Measurements from ENCODE around the gene NECTIN1. TPM values are rescaled to one million over a fixed set of nuclear protein-coding genes. Genes with fewer than 3 reads are reported as not detected.

The NECTIN1 gene
- total RNA-seq, 2 experiments from 2014 or later, result 0.34 to 0.39 TPM

GRCh38 chr11:119705362-119705761 lies 23.6 kb downstream of the NECTIN1 start:
- Mint-ChIP-seq H3K4me1 (ENCODE audit: low read depth) (peaks cover 2% of the 10 kb centered on the region), H3K27ac (no peak overlapping the region), H3K4me3 (no peak overlapping the region), H3K36me3 (ENCODE audit: low read depth) (no peaks in the 10 kb centered on the region), H3K27me3 (ENCODE audit: low read depth) (peaks cover 18% of the 10 kb centered on the region), H3K9me3 (ENCODE audit: insufficient read depth) (no peaks in the 10 kb centered on the region)
- ATAC-seq (no peak), DNase-seq (no peak)
- CTCF ChIA-PET, result no interaction called here
- POLR2A ChIA-PET, result no interaction called here

DNA sequence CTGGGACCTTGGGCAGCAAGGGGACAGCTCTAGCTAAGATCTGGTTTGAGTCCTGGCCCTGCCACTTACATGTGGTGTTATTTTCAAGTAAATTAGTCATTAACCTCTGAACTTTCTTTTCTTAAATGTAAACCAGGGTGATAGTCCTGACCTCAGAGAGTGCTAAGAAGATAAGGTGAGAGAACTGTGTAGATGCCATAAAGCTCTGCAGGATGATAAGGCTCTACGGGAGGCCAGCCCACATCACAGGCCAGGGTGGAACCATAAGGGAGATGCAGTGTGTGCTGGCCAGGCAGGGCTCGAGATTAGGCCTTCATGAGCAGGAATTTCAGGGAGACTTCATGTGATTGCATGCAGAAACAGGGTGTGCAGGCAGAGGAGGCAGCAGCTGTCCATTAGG lies 24.2 kb downstream of the NECTIN1 start:
- ATAC-seq (no peak), DNase-seq (no peak)
- Mint-ChIP-seq H3K4me3 (no peak overlapping the region), H3K36me3 (ENCODE audit: low read depth) (no peaks in the 10 kb centered on the region), H3K27me3 (ENCODE audit: low read depth) (peaks cover 14% of the 10 kb centered on the region), H3K4me1 (ENCODE audit: low read depth) (peaks cover 2% of the 10 kb centered on the region), H3K9me3 (ENCODE audit: insufficient read depth) (no peaks in the 10 kb centered on the region), H3K27ac (no peak overlapping the region)
- CTCF ChIA-PET, result interaction anchor here (1.2 kb wide), 1 partner anchor 63 kb away, joined by 3 read pairs; no protein-coding TSS in a partner anchor
- POLR2A ChIA-PET, result no interaction called here

- no peak overlapping the region for H3K27ac Mint-ChIP-seq
- no peaks in the 10 kb centered on the region for H3K9me3 Mint-ChIP-seq (ENCODE audit: insufficient read depth)
- H3K36me3 Mint-ChIP-seq (ENCODE audit: low read depth), result no peaks in the 10 kb centered on the region
- H3K4me1 Mint-ChIP-seq (ENCODE audit: low read depth), result no peaks in the 10 kb centered on the region
- ChIA-PET POLR2A (no interaction called here), CTCF (interaction anchor here (1.2 kb wide), 1 partner anchor 28 kb away, joined by 3 read pairs; no protein-coding TSS in a partner anchor)
- DNase-seq, result no peak
- no peak overlapping the region for H3K4me3 Mint-ChIP-seq
- no peak for ATAC-seq
- no peaks in the 10 kb centered on the region for H3K27me3 Mint-ChIP-seq (ENCODE audit: low read depth)
Observed at GRCh38 chr11:119701591-119702549, 27.1 kb downstream of the NECTIN1 start.

DNA sequence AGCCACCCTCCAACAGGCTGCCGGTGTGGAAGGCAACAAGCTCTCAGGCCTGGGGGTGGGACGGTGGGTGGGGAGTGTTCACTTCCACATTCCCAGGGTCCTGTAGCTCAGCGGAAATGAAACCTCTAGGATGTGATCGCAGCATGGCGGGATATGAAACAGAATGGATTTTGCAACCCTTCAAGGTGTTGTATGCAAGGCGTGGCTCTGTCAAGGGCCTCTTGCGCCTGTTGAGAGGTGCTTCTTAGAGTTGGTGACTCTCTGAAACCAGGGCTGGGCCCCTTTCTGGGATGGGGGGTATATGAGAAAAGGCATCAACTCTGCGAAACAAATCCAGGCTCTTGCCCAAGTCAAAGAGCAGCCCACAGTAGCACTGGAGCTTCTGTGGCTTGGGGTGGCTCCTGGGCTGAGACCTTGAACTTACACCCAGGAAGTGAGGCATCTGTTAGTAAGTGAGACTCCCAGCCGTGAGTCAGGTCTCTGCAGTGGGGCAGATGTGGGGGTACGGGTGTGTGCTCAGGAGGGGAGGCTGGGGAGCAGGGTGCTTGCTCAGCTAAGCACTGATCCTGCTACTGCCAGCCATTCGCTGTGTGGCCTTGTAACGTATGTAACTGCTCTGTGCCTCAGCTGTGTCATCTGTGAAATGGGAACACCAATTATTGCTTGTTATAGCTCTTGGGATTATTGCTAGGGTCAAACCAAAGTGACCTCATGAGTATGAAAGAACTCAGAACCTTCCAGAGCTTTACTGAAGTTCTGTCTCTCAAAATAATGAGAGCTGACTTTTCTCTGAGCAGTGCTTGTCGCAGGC lies 28.3 kb downstream of the NECTIN1 start:
- Mint-ChIP-seq H3K4me1 (ENCODE audit: low read depth) (no peaks in the 10 kb centered on the region), H3K27ac (no peak overlapping the region), H3K4me3 (no peak overlapping the region), H3K9me3 (ENCODE audit: insufficient read depth) (no peaks in the 10 kb centered on the region), H3K36me3 (ENCODE audit: low read depth) (no peaks in the 10 kb centered on the region), H3K27me3 (ENCODE audit: low read depth) (no peaks in the 10 kb centered on the region)
- ChIA-PET CTCF (no interaction called here), POLR2A (no interaction called here)
- peak; percentile 28 for DNase-seq
- ATAC-seq, result no peak

GRCh38 chr11:119700030-119700429 lies 29.0 kb downstream of the NECTIN1 start:
- POLR2A ChIA-PET, result no interaction called here
- CTCF ChIA-PET, result no interaction called here
- Mint-ChIP-seq H3K9me3 (ENCODE audit: insufficient read depth) (no peaks in the 10 kb centered on the region), H3K4me1 (ENCODE audit: low read depth) (no peaks in the 10 kb centered on the region), H3K36me3 (ENCODE audit: low read depth) (no peaks in the 10 kb centered on the region), H3K27me3 (ENCODE audit: low read depth) (no peaks in the 10 kb centered on the region), H3K27ac (no peak overlapping the region), H3K4me3 (no peak overlapping the region)
- no peak for DNase-seq
- ATAC-seq, result no peak

DNA sequence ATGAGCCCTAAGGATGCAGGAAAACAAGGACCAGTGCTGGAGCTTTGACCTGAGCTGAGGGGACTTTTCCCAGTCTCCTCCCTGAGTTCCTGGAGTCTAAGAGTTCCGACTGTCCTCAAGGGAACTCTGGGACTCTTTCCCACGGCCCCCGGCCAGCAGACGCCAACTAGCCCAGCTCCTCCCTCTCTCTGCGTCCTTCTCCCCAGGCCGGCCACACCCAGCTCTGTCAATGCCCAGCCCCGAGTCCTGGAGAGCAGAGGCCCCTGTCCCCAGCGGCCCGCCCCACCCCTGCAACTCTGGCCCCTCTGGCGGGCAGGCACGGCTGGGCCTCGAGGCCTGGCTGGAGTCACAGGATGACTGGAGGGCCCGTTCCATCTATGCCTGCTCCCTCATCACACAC lies 29.8 kb downstream of the NECTIN1 start:
- Mint-ChIP-seq H3K36me3 (ENCODE audit: low read depth) (no peaks in the 10 kb centered on the region), H3K27ac (no peak overlapping the region), H3K4me3 (no peak overlapping the region), H3K4me1 (ENCODE audit: low read depth) (peaks cover under 1% of the 10 kb centered on the region), H3K27me3 (ENCODE audit: low read depth) (no peaks in the 10 kb centered on the region), H3K9me3 (ENCODE audit: insufficient read depth) (no peaks in the 10 kb centered on the region)
- DNase-seq (no peak), ATAC-seq (no peak)
- ChIA-PET POLR2A (no interaction called here), CTCF (interaction anchor here (1.1 kb wide), 1 partner anchor 30 kb away, joined by 4 read pairs; the partner anchor contains the start of gene NECTIN1)

DNA sequence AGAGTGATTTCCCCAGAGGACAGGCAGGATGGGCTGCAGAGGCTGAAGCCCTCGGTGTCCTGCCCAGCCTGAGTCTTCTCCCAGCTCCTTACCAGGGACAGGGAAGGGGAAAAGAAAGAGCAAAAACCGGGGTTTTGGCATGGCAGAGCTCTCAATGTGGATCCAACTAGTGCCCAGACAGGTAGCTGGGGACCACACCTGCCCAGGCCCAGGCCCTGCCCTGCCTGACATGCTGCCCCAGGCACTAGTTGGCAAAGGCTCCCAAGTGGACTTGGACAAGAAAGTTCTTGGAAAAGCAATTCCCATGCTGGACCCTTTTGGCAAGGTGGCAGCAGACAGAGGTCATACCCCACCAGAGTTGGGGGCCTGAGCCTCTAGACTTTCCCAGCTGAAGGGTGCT lies 31.1 kb downstream of the NECTIN1 start:
- POLR2A ChIA-PET, result no interaction called here
- DNase-seq, result no peak
- Mint-ChIP-seq H3K4me1 (ENCODE audit: low read depth) (peaks cover 13% of the 10 kb centered on the region), H3K27ac (no peak overlapping the region), H3K36me3 (ENCODE audit: low read depth) (no peaks in the 10 kb centered on the region), H3K27me3 (ENCODE audit: low read depth) (no peaks in the 10 kb centered on the region), H3K9me3 (ENCODE audit: insufficient read depth) (no peaks in the 10 kb centered on the region), H3K4me3 (no peak overlapping the region)
- no peak for ATAC-seq
- CTCF ChIA-PET, result no interaction called here

GRCh38 chr11:119697445-119697844 lies 31.6 kb downstream of the NECTIN1 start:
- Mint-ChIP-seq H3K9me3 (ENCODE audit: insufficient read depth) (no peaks in the 10 kb centered on the region), H3K27me3 (ENCODE audit: low read depth) (no peaks in the 10 kb centered on the region), H3K4me1 (ENCODE audit: low read depth) (peaks cover 13% of the 10 kb centered on the region), H3K4me3 (no peak overlapping the region), H3K27ac (no peak overlapping the region), H3K36me3 (ENCODE audit: low read depth) (no peaks in the 10 kb centered on the region)
- CTCF ChIA-PET, result no interaction called here
- POLR2A ChIA-PET, result no interaction called here
- no peak for DNase-seq
- no peak for ATAC-seq

DNA sequence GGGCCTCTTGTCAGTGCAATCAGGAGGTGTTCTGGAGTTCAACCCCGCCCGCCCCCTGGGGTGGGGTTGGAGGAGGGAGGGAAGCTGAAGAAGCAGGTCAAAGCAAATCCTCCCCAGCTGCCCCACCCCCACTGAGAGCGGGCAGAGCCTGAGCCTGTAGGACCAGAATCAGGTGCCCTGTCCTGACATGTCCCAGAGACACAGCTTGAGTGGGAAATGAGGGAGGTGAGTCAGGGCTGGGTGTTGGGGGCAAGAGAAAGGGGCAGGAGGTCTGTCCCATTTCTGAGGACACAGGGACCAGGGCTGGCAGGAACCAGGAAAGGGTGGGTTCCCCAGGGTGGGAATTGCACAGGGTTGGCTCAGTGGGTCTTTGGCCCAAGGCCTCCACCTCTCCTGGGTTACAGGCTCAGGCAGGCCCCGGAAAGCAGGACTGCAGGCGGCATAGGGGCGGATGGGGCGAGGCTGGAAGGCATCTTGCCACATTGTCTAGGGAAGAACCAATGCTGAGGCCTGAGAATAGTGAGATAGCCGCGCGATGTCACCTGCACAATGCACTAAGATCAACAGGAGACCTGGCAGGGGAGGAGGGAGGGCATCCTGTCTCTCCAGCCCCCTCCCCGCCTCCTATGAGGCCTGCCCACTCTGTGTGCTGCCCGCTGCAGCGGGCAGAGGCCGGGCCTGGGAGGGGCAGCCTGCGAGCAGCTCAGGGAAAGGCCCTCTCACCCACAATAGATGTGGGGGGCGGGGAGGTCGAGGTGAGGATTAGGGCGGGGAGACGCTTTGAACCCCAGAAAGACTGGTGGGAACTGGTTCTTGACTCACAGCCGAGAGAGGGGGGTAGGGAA lies 32.4 kb downstream of the NECTIN1 start:
- H3K36me3 Mint-ChIP-seq (ENCODE audit: low read depth), result no peaks in the 10 kb centered on the region
- H3K4me3 Mint-ChIP-seq, result no peak overlapping the region
- H3K4me1 Mint-ChIP-seq (ENCODE audit: low read depth), result peaks cover 20% of the 10 kb centered on the region
- H3K27me3 Mint-ChIP-seq (ENCODE audit: low read depth), result peaks cover 4% of the 10 kb centered on the region
- CTCF ChIA-PET, result interaction anchor here (7.9 kb wide), 1 partner anchor 33 kb away, joined by 41 read pairs; the partner anchor contains the start of gene NECTIN1
- no peak overlapping the region for H3K27ac Mint-ChIP-seq
- DNase-seq (no peak), ATAC-seq (no peak)
- no peaks in the 10 kb centered on the region for H3K9me3 Mint-ChIP-seq (ENCODE audit: insufficient read depth)
- POLR2A ChIA-PET, result no interaction called here

- ATAC-seq, result no peak
- Mint-ChIP-seq H3K27ac (no peak overlapping the region), H3K27me3 (ENCODE audit: low read depth) (peaks cover 4% of the 10 kb centered on the region), H3K4me1 (ENCODE audit: low read depth) (peaks cover 33% of the 10 kb centered on the region), H3K4me3 (no peak overlapping the region), H3K36me3 (ENCODE audit: low read depth) (no peaks in the 10 kb centered on the region), H3K9me3 (ENCODE audit: insufficient read depth) (no peaks in the 10 kb centered on the region)
- ChIA-PET CTCF (interaction anchor here (7.9 kb wide), 1 partner anchor 35 kb away, joined by 41 read pairs; the partner anchor contains the start of gene NECTIN1), POLR2A (no interaction called here)
- DNase-seq, result no peak
Observed at GRCh38 chr11:119694334-119694733, 34.7 kb downstream of the NECTIN1 start.

- DNase-seq (no peak), ATAC-seq (no peak)
- Mint-ChIP-seq H3K36me3 (ENCODE audit: low read depth) (no peaks in the 10 kb centered on the region), H3K9me3 (ENCODE audit: insufficient read depth) (no peaks in the 10 kb centered on the region), H3K27me3 (ENCODE audit: low read depth) (peaks cover 8% of the 10 kb centered on the region), H3K4me3 (no peak overlapping the region), H3K27ac (no peak overlapping the region), H3K4me1 (ENCODE audit: low read depth) (peaks cover 33% of the 10 kb centered on the region)
- ChIA-PET POLR2A (no interaction called here), CTCF (interaction anchor here (0.9 to 7.9 kb wide), 2 partner anchors 36 to 51 kb away, joined by 3 to 41 read pairs; partner anchors contain the start of gene NECTIN1)
Observed at GRCh38 chr11:119693253-119693815, 35.7 kb downstream of the NECTIN1 start.
